ENCODE measurements around the gene LRRK2.

DNA sequence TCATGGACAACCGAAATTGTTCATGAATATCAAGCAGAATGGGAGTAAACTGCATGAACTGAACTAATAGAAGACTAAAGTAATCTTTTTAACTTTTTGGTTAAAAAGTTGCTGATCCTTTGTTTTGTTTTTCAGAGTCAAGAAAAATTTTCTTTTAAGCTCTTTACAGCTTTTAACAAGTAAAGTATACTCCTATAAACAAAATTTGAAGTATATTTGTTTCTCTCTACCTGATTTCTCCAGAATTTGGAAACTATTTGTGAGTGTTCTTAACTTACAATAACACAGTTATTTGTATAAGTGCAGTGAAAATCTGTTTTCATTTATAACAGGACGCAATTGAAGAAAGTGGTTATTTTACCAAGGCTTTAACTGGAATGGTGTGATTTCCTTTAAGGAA, 12.2 kb upstream of the LRRK2 start:
- TF ChIP-seq EZH2 (IDR thresholded peaks at IDR 0.05; ENCODE audit: low read length) (no peak), CTCF (optimal IDR thresholded peaks at IDR 0.05 in 1 of 3, IDR thresholded peaks at IDR 0.05 in 1 of 3, conservative IDR thresholded peaks at IDR 0.05 in 1 of 3; ENCODE audit: extremely low read depth in 1 of 3, insufficient read depth in 2 of 3, low read length in 3 of 3) (no peak)

All from keratinocyte (primary cell).